K562 (cell line): ENCODE data around the gene PLD1. TPM values are rescaled to one million over a fixed set of nuclear protein-coding genes. Genes with fewer than 3 reads are reported as not detected.

ENCODE experiments used
- ATF4 ChIP-seq: fragments of 450-650 bp; formaldehyde crosslinking; IDR thresholded peaks from 2 replicates; pipeline ENCODE4 v1.4.0; 2022; ENCODE audit warnings: mild to moderate bottlenecking, moderate library complexity
- C11orf30 ChIP-seq: fragments of 450-650 bp; IDR thresholded peaks from 2 replicates; pipeline ENCODE4 v1.6.1; 2016; ENCODE audit warnings: low read depth, mild to moderate bottlenecking
- CBFB ChIP-seq: sonication (generic); formaldehyde crosslinking; IDR thresholded peaks from 2 replicates; pipeline ENCODE4 v1.4.0; 2020; ENCODE audit warnings: mild to moderate bottlenecking, missing genetic modification reagents
- CTBP1 ChIP-seq: fragments of 450-650 bp; IDR thresholded peaks from 2 replicates; pipeline ENCODE4 v1.6.1; 2016; ENCODE audit warnings: borderline replicate concordance
- ERF ChIP-seq: fragments of 450-650 bp; formaldehyde crosslinking; IDR thresholded peaks from 2 replicates; pipeline ENCODE4 v1.4.0; 2020; ENCODE audit warnings: mild to moderate bottlenecking, mixed read lengths
- ETV5 ChIP-seq: sonication (generic); formaldehyde crosslinking; IDR thresholded peaks from 2 replicates; pipeline ENCODE4 v1.4.0; 2020; ENCODE audit warnings: low read depth, mild to moderate bottlenecking, missing genetic modification reagents
- PRMT5 ChIP-seq: sonication (generic); formaldehyde crosslinking; IDR thresholded peaks from 2 replicates; pipeline ENCODE4 v1.5.0; 2020; ENCODE audit warnings: missing genetic modification reagents
- SMC3 ChIP-seq: conservative IDR thresholded peaks from 2 replicates; pipeline ENCODE4 v1.6.1; 2011; ENCODE audit warnings: low read depth, low read length, improper control_type of control experiment; ENCODE audit not compliant: insufficient read depth
- THRA ChIP-seq: fragments of 450-650 bp; IDR thresholded peaks from 2 replicates; pipeline ENCODE4 v1.6.1; 2017; ENCODE audit warnings: mild to moderate bottlenecking, moderate library complexity
- ZBTB26 ChIP-seq: fragments of 450-650 bp; formaldehyde crosslinking; IDR thresholded peaks from 2 replicates; pipeline ENCODE4 v1.4.0; 2022; ENCODE audit warnings: missing genetic modification characterization
- ZNF197 ChIP-seq: fragments of 200-800 bp; sonication (Bioruptor generic); IDR thresholded peaks from 2 replicates; pipeline ENCODE4 v1.6.1; 2016; ENCODE audit warnings: low read depth, missing genetic modification characterization, missing compliant biosample characterization
- polyA plus RNA-seq, 8 experiments: library from polyadenylated mRNA; depleted of rRNA in 4 of 8; stranded (reverse) in 5 of 8; unstranded in 3 of 8; fragments of >200 nt; fragmentation: Nextera tagmentation in 2 of 8; fragmentation: Illumina TruSeq in 1 of 8; extraction: Ambion mirVana in 2 of 8; extraction: Trizol in 1 of 8; gene quantifications; 2 replicates each; pipeline versions ENCODE4 v1.2.1 to v1.2.3, GENCODE V29; 2011 to 2014; ENCODE audit warnings: inconsistent platforms in 1 of 8, missing spikeins in 1 of 8
- total RNA-seq, 7 experiments: library from RNA; depleted of rRNA in 6 of 7; stranded (reverse); fragments of >200 nt in 6 of 7; fragmentation: Illumina TruSeq in 2 of 7; extraction: Trizol in 2 of 7; gene quantifications; 2 replicates each; pipeline versions ENCODE4 v1.2.1 to v1.2.3, GENCODE V29; 2011 to 2021; ENCODE audit warnings: low replicate concordance in 1 of 7

Gene PLD1
- total and polyA plus RNA-seq, 9 of the 15 experiments (the other 6 are each of a cell fraction or from before 2014, with no cell fraction given), result 8.4 to 26.1 (median 18.6) TPM

GRCh38 chr3:171672124-171672523, 138.2 kb downstream of the PLD1 start (continued):
- no peak for TF ChIP-seq THRA
- TF ChIP-seq C11orf30, result no peak
- TF ChIP-seq ERF (CRISPR knock-in tag), result no peak
- TF ChIP-seq ETV5, result no peak
- no peak for TF ChIP-seq CTBP1
- no peak for TF ChIP-seq ZNF197 (CRISPR knock-in tag)
- no peak for TF ChIP-seq CBFB (CRISPR knock-in tag)
- no peak for TF ChIP-seq PRMT5 (CRISPR knock-in tag)
- TF ChIP-seq SMC3, result no peak
- no peak for TF ChIP-seq ZBTB26 (CRISPR knock-in tag)
- TF ChIP-seq ATF4 (CRISPR knock-in tag), result no peak
- TF ChIP-seq, all 486 proteins: peak for 0
